ENCODE results near the gene PURA.

- TF ChIP-seq POLR2AphosphoS5 (IDR thresholded peaks at IDR 0.05): no peak
- TF ChIP-seq POLR2A (IDR thresholded peaks at IDR 0.05): no peak
- no peak for TF ChIP-seq EP300 (IDR thresholded peaks at IDR 0.05; ENCODE audit: low read depth)
- TF ChIP-seq CTCF (IDR thresholded peaks at IDR 0.05): no peak
Measured at GRCh38 chr5:140126315-140127012, 12.6 kb downstream of the PURA start.

Measured in transverse colon (tissue), 4 donors.